ENCODE results near the gene ZNF649. TPM values are rescaled to one million over a fixed set of nuclear protein-coding genes. Genes with fewer than 3 reads are reported as not detected.

Gene ZNF649
- total RNA-seq, 4 donors from 2014 or later: 9.1 to 15.0 (median 13.6) TPM

- peak; percentile 93 for DNase-seq (ENCODE audit: extremely low spot score)
- Histone ChIP-seq H3K4me1 (peaks cover 0 to 15% (median 14%) of the 10 kb centered on the region in 4 donors), H3K9me3 (peaks cover 0 to 45% (median 33%) of the 10 kb centered on the region in 4 donors), H3K27ac (replicated peaks in 1 of 4) (peak within 1 kb of the TSS; percentile 80 to 85 (median 82)), H3K4me3 (peak within 1 kb of the TSS; percentile 66 to 77 (median 70)), H3K27me3 (no peaks in the 10 kb centered on the region), H3K36me3 (peaks cover 27 to 47% (median 35%) of the 10 kb centered on the region in 4 donors)
- TF ChIP-seq POLR2AphosphoS5 (IDR thresholded peaks at IDR 0.05) (peak; percentile 85 to 95), EP300 (IDR thresholded peaks at IDR 0.05) (no peak), CTCF (IDR thresholded peaks at IDR 0.05) (peak in 1 of 3 experiments; percentile 24)
- 10% methylated on average over 52 of the region's 56 CpGs for WGBS
- intact Hi-C loops (cut with DNase I): loop anchor here (5.0 kb wide), 1 partner anchor 39 kb away; the partner anchor contains the start of gene ZNF613
Measured at GRCh38 chr19:51887522-51888498, 17.0 kb downstream of the ZNF649 start, which contains the start of gene ZNF577. Gene ZNF577 (minus strand): TSS chr19:51887951. CDS start chr19:51880382, 7,569 bp downstream.

- TF ChIP-seq POLR2A (IDR thresholded peaks at IDR 0.05; ENCODE audit: low read depth): no peak
- no peak for TF ChIP-seq EP300 (IDR thresholded peaks at IDR 0.05)
- no peak for TF ChIP-seq POLR2AphosphoS5 (IDR thresholded peaks at IDR 0.05)
- TF ChIP-seq CTCF (IDR thresholded peaks at IDR 0.05): no peak
- Histone ChIP-seq H3K4me3 (no peak overlapping the region), H3K27me3 (no peaks in the 10 kb centered on the region), H3K9me3 (peaks cover 0 to 14% (median 3%) of the 10 kb centered on the region in 4 donors), H3K4me1 (peaks cover 0 to 15% (median 14%) of the 10 kb centered on the region in 4 donors), H3K27ac (replicated peaks in 1 of 4) (no peak overlapping the region), H3K36me3 (peaks cover 8 to 28% (median 19%) of the 10 kb centered on the region in 4 donors)
- intact Hi-C loops (cut with DNase I): loop anchor here (5.0 kb wide), 1 partner anchor 43 kb away; the partner anchor contains the start of gene ZNF613
- no peak for DNase-seq (ENCODE audit: extremely low spot score)
- 97% methylated on average over 2 of the region's 2 CpGs for WGBS
Measured at GRCh38 chr19:51884713-51885112, 20.1 kb downstream of the ZNF649 start.

- 92% methylated on average over 3 of the region's 3 CpGs for WGBS
- Histone ChIP-seq H3K4me3 (no peak overlapping the region), H3K27me3 (no peaks in the 10 kb centered on the region), H3K4me1 (peaks cover 0 to 10% (median 8%) of the 10 kb centered on the region in 4 donors), H3K36me3 (peaks cover 30 to 39% (median 36%) of the 10 kb centered on the region in 4 donors), H3K9me3 (no peaks in the 10 kb centered on the region), H3K27ac (replicated peaks in 1 of 4) (no peak overlapping the region)
- intact Hi-C loops (cut with DNase I): no loop called here
- TF ChIP-seq POLR2A (IDR thresholded peaks at IDR 0.05; ENCODE audit: low read depth) (no peak), EP300 (IDR thresholded peaks at IDR 0.05) (no peak), POLR2AphosphoS5 (IDR thresholded peaks at IDR 0.05) (no peak), CTCF (IDR thresholded peaks at IDR 0.05) (no peak)
- DNase-seq (ENCODE audit: extremely low spot score): no peak
Measured at GRCh38 chr19:51882518-51882917, 22.3 kb downstream of the ZNF649 start.

- Histone ChIP-seq H3K9me3 (peaks cover 8 to 66% (median 54%) of the 10 kb centered on the region in 4 donors), H3K4me1 (no peaks in the 10 kb centered on the region), H3K36me3 (peaks cover 50 to 62% (median 58%) of the 10 kb centered on the region in 4 donors), H3K27ac (replicated peaks in 1 of 4) (no peak overlapping the region), H3K4me3 (no peak overlapping the region), H3K27me3 (no peaks in the 10 kb centered on the region)
- WGBS: 100% methylated on average over 4 of the region's 4 CpGs
- intact Hi-C loops (cut with DNase I): no loop called here
- TF ChIP-seq EP300 (IDR thresholded peaks at IDR 0.05) (no peak), CTCF (IDR thresholded peaks at IDR 0.05) (no peak), POLR2AphosphoS5 (IDR thresholded peaks at IDR 0.05) (no peak), POLR2A (IDR thresholded peaks at IDR 0.05; ENCODE audit: low read depth) (no peak)
- no peak for DNase-seq (ENCODE audit: extremely low spot score)
Measured at GRCh38 chr19:51873097-51873496, 31.7 kb downstream of the ZNF649 start.

Measured in esophagus muscularis mucosa (tissue), 4 donors.